Measurements from ENCODE around the gene SCYL3.
"Not testable (repeated sequence)": the region's sequence is repeated elsewhere in the genome, so short reads cannot be mapped to it uniquely, and the experiment has no call there.

SCYL3 gene

DNA sequence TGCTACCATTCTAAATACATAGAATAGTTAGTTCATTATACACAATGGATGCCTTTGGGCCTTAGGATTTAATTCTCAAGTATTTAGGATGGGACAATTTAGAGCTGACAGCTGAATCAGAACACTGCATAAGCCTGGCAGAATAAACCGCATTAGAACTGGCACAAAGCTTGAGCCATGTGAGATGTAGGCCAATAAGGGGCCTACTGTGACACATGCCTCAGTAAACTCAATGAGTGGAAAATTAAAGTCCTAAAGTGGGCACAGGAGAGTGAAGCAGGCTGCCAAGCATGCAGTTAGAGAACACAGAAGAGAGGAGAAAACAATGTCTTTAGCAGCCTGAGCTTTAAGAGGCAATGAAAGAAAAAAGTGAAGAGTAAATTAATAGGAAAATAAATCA, 24.3 kb downstream of the SCYL3 start:
- no peak for DNase-seq
- TF ChIP-seq POLR2A (IDR thresholded peaks at IDR 0.05; ENCODE audit: low read length) (no peak), GATA1 (IDR thresholded peaks at IDR 0.05; ENCODE audit: low read depth, low read length) (no peak)

DNA sequence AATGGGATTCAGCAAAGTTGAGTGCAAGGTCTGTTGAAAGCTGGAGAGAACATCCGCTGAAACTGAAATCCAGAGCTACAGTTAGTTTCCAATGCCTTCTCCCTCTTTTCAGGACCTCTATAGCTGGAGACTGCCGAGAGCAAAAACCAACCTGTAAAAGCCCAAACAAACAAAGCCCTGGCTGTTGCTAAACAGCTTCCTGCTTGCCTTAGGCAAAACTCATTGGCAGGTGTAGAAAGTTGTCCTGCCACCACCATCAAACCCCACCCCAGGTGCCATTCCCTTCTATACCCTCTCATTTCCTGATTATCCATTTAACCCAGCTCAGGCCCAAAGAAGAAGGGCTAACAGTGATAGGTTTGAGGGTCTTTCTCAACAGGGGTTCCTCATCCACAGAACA, 24.7 kb downstream of the SCYL3 start:
- TF ChIP-seq POLR2A (IDR thresholded peaks at IDR 0.05; ENCODE audit: low read length), result no peak
- TF ChIP-seq GATA1 (IDR thresholded peaks at IDR 0.05; ENCODE audit: low read depth, low read length), result no peak
- DNase-seq, result no peak

DNA sequence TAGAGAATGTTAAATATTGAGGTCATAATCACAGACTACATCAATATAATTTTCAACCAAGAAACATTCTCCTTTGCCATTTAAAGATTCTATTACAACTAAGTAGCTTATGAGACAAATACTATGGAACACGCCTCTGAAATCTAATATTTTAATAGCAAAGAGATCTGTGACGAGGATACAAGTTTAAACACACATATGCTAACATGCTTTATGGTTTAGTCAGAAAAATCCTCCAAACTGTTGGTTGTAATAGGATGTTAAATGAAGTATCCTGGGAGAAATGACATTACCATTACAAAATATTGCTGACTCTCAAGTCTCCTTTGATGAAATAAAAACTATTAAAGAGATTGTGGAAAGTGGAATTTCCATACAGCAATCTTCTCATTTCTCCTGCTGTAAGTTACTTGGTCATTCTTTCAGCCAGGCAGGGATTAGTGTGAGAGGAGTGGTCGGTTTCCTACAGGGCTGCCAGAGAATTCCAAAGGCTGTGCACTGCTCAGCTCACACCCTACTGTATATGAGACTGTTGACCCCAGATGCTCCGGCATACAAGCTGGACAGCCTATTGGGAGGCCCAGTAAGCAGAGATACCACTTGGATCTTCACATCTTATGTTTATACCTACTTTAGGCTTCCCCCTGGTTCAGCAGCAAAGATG, 26.6 kb downstream of the SCYL3 start:
- TF ChIP-seq POLR2A (IDR thresholded peaks at IDR 0.05; ENCODE audit: low read length) (no peak), GATA1 (IDR thresholded peaks at IDR 0.05; ENCODE audit: low read depth, low read length) (no peak)
- DNase-seq, result no peak

DNA sequence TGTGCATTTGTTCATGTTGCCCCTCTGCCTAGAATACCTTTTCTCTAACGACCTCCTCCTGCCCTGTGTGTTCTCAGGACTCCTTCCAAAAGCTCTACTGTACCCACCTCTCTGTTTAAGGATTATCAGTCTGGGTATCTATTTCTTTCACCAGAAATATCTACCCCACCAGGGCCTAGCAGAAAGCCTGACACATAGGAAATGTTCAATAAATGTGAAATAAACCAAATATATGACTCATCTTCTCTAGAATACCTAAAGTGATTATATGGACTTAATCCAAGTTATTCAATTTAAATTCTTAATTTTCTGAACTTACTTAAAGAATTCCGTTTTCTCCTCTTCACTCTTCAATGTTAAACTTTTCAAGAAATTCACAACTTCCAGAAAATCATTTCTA, 27.1 kb downstream of the SCYL3 start:
- no peak for TF ChIP-seq GATA1 (IDR thresholded peaks at IDR 0.05; ENCODE audit: low read depth, low read length)
- TF ChIP-seq POLR2A (IDR thresholded peaks at IDR 0.05; ENCODE audit: low read length), result no peak
- no peak for DNase-seq

DNA sequence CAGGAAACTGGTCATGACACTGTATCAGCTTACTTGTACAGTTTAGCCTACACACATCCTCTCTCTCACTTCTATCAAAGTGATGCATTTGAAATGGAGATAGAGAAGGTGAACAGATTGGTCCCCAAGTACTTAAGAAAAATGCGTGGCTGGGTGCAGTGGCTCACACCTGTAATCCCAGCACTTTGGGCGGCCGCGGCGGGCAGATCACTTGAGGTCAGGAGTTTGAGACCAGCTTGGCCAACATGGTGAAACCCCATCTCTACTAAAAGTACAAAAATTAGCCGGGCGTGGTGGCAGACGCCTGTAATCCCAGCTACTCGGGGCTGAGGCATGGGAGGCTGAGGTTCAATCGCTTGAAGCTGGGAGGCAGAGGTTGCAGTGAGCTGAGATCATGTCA, 29.2 kb downstream of the SCYL3 start:
- not testable (repeated sequence) for DNase-seq

DNA sequence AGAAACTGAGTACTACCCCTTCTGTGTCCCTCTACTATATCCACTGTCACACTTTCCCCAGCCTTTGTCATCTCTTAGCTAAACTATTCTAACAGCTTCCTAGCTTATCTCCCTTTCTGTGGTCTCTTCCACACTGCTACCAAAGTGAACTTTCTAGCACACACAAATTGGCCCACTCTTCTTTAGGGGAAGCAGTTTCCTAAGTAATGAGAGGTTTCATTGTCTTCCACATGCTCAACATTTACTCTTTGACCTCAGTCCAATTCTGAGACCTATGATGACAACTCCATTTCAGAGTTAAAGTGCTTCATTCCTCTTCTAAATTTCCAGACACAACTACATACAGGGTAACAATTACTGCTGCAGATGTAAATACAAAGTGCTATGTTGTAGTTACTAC, 32.9 kb downstream of the SCYL3 start:
- DNase-seq, result no peak
- TF ChIP-seq GATA1 (IDR thresholded peaks at IDR 0.05; ENCODE audit: low read depth, low read length) (no peak), POLR2A (IDR thresholded peaks at IDR 0.05; ENCODE audit: low read length) (no peak)

DNA sequence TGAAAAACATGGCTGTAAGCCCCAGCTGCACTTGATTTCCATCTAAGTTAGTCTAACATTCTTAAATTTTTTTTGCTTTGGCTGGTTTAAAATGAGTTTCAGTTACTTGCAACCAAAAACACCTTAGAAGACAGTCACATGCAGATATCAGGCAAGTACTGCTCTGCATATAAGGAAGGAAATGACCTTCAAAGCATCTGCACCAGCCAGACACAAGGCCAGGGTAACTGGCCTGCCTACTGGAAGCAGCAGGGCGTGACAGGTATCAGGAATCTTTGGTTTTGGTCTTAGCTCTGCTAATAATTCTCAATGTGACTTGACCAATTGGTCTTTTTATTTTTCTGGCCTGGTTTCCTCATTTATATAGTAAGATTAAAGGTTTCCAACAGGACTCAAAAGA, 33.5 kb downstream of the SCYL3 start:
- DNase-seq, result no peak
- TF ChIP-seq GATA1 (IDR thresholded peaks at IDR 0.05; ENCODE audit: low read depth, low read length) (no peak), POLR2A (IDR thresholded peaks at IDR 0.05; ENCODE audit: low read length) (no peak)

DNA sequence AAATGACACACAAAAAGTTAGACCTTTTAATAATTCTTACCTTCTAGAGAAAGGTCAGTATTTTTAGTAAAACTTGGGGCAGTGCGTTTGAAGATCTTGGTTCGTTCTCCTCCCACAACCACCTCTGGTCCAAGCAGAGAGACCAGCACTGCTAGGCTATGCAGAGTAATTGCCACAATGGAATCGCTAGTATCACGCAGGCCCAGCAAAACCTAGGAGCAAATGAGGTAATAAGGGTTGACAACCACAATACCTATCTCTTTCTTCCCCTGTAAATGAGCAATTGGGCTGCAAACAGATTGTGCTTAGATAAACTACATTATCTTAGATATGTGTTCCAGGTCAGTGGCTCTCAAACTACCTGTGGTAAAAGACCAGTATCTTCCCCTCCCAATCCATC, 34.7 kb downstream of the SCYL3 start:
- DNase-seq, result no peak
- TF ChIP-seq POLR2A (IDR thresholded peaks at IDR 0.05; ENCODE audit: low read length), result no peak
- TF ChIP-seq GATA1 (IDR thresholded peaks at IDR 0.05; ENCODE audit: low read depth, low read length), result no peak

DNA sequence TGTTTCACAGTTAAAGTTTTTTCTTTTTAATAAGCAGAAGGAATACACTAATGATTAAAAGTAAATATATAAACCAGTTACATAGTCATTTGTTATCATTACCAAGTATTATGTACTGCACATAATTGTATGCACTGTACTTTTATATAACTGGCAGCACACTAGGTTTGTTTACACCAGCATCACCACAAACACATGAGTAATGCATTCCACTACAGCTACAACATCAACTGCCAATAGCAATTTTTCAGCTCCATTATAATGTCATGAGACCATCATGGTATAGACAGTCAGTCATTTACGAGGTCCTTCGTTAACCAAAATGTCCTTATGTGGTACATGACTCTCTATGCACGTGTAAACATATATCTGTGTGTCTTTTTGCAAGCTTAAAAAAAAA, 35.2 kb downstream of the SCYL3 start:
- DNase-seq, result no peak
- TF ChIP-seq GATA1 (IDR thresholded peaks at IDR 0.05; ENCODE audit: low read depth, low read length) (no peak), POLR2A (IDR thresholded peaks at IDR 0.05; ENCODE audit: low read length) (no peak)

DNA sequence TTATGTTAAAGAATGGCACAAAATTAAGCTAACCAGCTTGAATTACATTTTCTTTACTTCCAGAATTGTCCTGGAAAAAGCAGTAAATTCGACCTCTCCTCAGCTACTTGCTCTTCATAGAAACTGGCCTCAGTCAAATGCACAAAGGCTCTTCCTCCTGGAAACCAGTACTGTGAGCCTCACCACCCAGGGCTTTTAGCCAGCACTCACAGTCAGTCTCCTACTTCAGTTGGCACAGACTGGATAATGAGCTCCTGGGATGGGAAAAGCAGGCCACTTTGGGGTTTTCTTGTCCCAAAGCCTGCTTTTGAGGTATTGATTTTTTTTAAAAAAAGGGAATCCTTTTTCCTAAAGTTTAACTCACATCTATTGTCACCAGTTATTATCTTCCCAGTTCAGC, 40.4 kb downstream of the SCYL3 start:
- no peak for TF ChIP-seq GATA1 (IDR thresholded peaks at IDR 0.05; ENCODE audit: low read depth, low read length)
- TF ChIP-seq POLR2A (IDR thresholded peaks at IDR 0.05; ENCODE audit: low read length), result no peak
- DNase-seq, result no peak

DNA sequence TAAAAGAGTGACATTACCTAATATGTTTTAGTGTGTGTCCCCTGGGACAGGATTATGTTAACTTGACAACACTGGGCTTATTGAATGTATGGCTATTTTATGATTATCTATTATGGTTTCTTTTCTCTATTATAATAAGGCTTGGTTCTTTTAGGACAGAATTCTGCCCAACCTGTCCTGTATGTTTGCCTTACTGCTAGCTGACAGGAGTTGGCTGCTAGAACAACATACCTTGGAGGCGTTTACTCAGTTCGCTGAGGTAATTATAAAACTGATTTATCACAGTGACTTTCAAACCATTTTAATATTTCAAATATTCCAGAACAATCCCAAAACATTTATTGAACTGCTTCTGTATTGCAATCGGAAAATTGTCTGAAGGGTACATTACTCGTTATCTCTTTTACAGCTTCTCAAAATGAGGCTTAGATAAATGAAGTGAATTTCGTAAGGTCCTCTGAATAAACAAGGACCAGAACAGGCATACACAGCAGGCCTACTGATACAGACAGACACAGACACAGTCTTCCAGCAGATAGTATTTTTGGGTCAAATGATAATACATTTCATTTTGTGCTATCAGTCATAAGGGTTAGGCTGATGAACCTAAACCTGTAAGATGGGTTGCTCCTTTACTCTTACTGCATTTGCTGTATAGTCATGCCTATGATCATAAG, 44.2 kb downstream of the SCYL3 start:
- TF ChIP-seq GATA1 (IDR thresholded peaks at IDR 0.05; ENCODE audit: low read depth, low read length) (no peak), POLR2A (IDR thresholded peaks at IDR 0.05; ENCODE audit: low read length) (no peak)
- peak in 1 of 2 experiments; percentile 5 for DNase-seq

DNA sequence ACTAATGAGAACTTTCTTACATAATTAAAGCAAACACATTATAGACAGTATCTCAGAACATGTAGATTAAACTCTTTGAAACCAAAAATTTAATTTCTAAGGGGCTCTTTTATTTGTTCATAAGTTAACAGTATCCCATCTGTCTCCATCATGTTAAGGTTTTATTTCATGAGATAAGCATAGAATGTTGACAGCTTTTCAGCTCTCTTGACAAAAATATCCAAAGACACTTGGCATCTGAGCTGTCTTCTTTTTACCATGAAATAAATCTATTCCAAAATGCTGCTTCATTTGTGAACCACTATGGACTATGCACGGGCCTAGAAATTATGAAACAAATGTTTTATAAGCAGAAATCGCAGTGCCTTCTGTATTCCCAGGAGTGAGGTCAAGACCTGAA, 45.2 kb downstream of the SCYL3 start:
- no peak for DNase-seq
- no peak for TF ChIP-seq GATA1 (IDR thresholded peaks at IDR 0.05; ENCODE audit: low read depth, low read length)
- no peak for TF ChIP-seq POLR2A (IDR thresholded peaks at IDR 0.05; ENCODE audit: low read length)

DNA sequence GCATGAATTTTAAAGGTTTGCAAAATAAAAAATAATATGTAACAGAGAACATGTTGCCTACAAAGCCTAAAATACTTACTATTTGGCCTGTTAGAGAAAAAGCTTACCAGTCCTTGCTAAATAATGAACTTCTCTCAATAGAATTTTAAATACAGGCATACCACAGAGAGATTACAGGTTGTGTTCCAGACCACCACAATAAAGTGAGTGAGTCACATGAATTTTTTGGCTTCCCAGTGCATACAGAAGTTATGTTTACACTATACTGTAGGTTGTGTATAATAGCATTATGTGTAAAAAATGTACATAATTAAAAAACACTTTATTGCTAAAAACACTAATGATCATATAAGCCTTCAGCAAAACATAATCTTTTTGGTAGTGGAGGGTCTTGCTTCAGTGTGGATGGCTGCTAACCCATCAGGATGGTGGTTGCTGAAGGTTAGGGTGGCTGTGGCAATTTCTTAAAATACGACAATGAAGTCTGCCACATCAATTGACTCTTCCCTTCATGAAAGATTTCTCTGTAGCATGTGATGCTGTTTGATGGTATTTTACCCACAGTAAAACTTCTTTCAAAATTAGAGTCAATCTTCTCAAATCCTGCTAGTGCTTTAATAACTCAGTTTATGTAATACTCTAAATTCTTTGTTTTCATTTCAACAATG, 48.6 kb downstream of the SCYL3 start:
- DNase-seq, result no peak
- TF ChIP-seq GATA1 (IDR thresholded peaks at IDR 0.05; ENCODE audit: low read depth, low read length), result no peak
- no peak for TF ChIP-seq POLR2A (IDR thresholded peaks at IDR 0.05; ENCODE audit: low read length)

DNA sequence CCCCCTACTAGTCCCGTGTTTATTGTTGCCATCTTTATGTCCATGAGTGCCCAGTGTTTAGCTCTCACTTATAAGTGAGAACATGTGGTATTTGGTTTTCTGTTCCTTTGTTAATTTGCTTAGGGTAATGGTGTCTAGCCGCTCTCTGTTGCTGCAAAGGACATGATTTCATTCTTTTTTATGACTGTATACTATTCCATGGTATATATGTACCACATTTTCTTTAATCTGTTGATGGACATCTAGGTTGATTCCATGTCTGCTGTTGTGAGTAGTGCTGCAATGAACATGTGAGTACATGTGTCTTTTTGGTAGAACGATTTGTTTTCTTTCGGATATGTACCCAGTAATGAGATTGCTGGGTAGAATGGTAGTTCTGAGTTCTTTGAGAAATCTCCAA, 54.8 kb downstream of the SCYL3 start:
- no peak for DNase-seq
- no peak for TF ChIP-seq POLR2A (IDR thresholded peaks at IDR 0.05; ENCODE audit: low read length)
- no peak for TF ChIP-seq GATA1 (IDR thresholded peaks at IDR 0.05; ENCODE audit: low read depth, low read length)

DNA sequence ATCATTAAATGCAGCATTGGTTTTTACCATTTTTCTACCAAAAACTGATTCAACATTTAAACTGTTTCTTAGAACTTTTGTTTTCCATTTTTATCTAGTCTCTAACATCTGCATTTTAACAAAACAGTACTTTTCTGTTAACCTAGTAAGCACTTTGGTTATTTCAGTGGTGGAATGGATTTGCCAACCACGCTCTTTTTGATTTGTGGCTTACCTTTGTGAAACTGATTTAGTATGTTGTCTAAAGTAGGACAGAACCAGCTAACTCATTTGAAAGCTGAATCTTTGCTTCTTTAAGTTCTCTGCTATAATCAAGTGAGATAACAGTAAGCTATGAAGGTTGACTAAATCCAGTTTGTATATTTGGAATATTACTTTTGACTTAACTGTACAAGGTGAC, 57.5 kb downstream of the SCYL3 start:
- TF ChIP-seq GATA1 (IDR thresholded peaks at IDR 0.05; ENCODE audit: low read depth, low read length) (no peak), POLR2A (IDR thresholded peaks at IDR 0.05; ENCODE audit: low read length) (no peak)
- DNase-seq, result no peak
